ENCODE data around the gene GFOD1.

DNA sequence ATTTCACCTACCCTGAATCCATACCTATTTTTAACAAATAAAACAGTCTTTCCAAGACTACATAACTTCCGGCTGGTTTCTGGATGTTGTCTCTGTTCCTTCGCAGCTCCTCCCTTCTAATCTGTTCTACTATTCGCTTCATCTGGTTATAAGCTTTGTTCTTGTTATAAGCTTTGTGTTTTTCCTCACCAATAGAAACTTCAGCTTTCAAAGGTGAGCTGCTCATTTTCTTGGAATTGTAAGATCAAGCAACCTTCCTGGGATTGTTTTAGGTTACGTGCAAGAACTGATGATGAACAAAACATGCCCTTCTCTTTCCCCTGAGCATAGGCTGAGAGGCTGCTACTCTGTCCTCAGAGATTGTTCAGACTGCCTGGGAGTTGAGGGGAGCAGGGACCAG lies 2.1 kb downstream of the GFOD1 start:
- no peak for TF ChIP-seq BHLHE40 (IDR thresholded peaks at IDR 0.05; ENCODE audit: borderline replicate concordance)
- no peak for TF ChIP-seq TARDBP (IDR thresholded peaks at IDR 0.05)
- TF ChIP-seq ARNT (IDR thresholded peaks at IDR 0.05), result no peak
- TF ChIP-seq SUZ12 (IDR thresholded peaks at IDR 0.05), result no peak
